WTC11 (cell line): ENCODE measurements around the gene SVEP1. TPM values are rescaled to one million over a fixed set of nuclear protein-coding genes. Genes with fewer than 3 reads are reported as not detected.

Experiments
- ATAC-seq: fragments of 200-7000 bp; cut with Tn5 transposase; 2 replicates; pipeline ENCODE4 v1.10.0; 2021; ENCODE audit warnings: mild to moderate bottlenecking, moderate library complexity
- CTCF ChIA-PET: fragments of 300-600 bp; sonication (Branson Sonifier 250); formaldehyde crosslinking; loops from one replicate; lab custom pipeline; 2021; ENCODE audit warnings: antibody characterized with exemption; lab: Charles Lee
- POLR2A ChIA-PET: fragments of 350-600 bp; sonication (Branson Sonifier 250); formaldehyde crosslinking; loops from one replicate; lab custom pipeline; 2021; ENCODE audit warnings: antibody characterized with exemption; lab: Charles Lee
- DNase-seq: peaks from one replicate; pipeline ENCODE4 v3.0.0; 2021; ENCODE audit warnings: low spot score
- H3K27ac Mint-ChIP-seq: 2 replicates; pipeline ENCODE4 v1.8.0; 2021; ENCODE audit warnings: mixed read lengths
- H3K27me3 Mint-ChIP-seq: 2 replicates; pipeline ENCODE4 v1.8.0; 2021; ENCODE audit warnings: low read depth, mild to moderate bottlenecking, moderate library complexity, mixed read lengths
- H3K36me3 Mint-ChIP-seq: 2 replicates; pipeline ENCODE4 v1.8.0; 2021; ENCODE audit warnings: mixed read lengths
- H3K4me1 Mint-ChIP-seq: 2 replicates; pipeline ENCODE4 v1.8.0; 2022; ENCODE audit warnings: mixed read lengths
- H3K4me3 Mint-ChIP-seq: 2 replicates; pipeline ENCODE4 v1.8.0; 2021; ENCODE audit warnings: mild to moderate bottlenecking, moderate library complexity, mixed read lengths
- H3K9me3 Mint-ChIP-seq: 2 replicates; pipeline ENCODE4 v1.8.0; 2021; ENCODE audit warnings: mixed read lengths
- CBFB ChIP-seq: sonication (generic); formaldehyde crosslinking; IDR thresholded peaks from 2 replicates; pipeline ENCODE4 v1.8.1; 2022; ENCODE audit warnings: mild to moderate bottlenecking, low read depth, missing genetic modification reagents
- ESRRA ChIP-seq: sonication (generic); formaldehyde crosslinking; IDR thresholded peaks from 2 replicates; pipeline ENCODE4 v1.8.1; 2022; ENCODE audit warnings: mild to moderate bottlenecking, missing genetic modification reagents, borderline replicate concordance
- FOXK1 ChIP-seq: sonication (generic); formaldehyde crosslinking; IDR thresholded peaks from 2 replicates; pipeline ENCODE4 v1.8.0; 2022; ENCODE audit warnings: mild to moderate bottlenecking, moderate library complexity, missing genetic modification reagents
- GTF2I ChIP-seq: fragments of 250-450 bp; sonication (Bioruptor Pico); conservative IDR thresholded peaks from 2 replicates; pipeline ENCODE4 v1.4.0; 2021; ENCODE audit warnings: mild to moderate bottlenecking
- IRF1 ChIP-seq: sonication (generic); formaldehyde crosslinking; IDR thresholded peaks from 2 replicates; pipeline ENCODE4 v1.8.0; 2023; ENCODE audit warnings: missing genetic modification reagents
- IRF2 ChIP-seq: sonication (generic); formaldehyde crosslinking; IDR thresholded peaks from 2 replicates; pipeline ENCODE4 v1.8.0; 2022; ENCODE audit warnings: low read depth, missing genetic modification reagents, borderline replicate concordance
- MAX ChIP-seq: sonication (generic); formaldehyde crosslinking; IDR thresholded peaks from 2 replicates; pipeline ENCODE4 v1.8.0; 2022; ENCODE audit warnings: mild to moderate bottlenecking, missing genetic modification reagents
- NFATC4 ChIP-seq: fragments of 250-450 bp; sonication (Bioruptor Pico); IDR thresholded peaks from 2 replicates; pipeline ENCODE4 v1.9.0; 2021; ENCODE audit warnings: mild to moderate bottlenecking
- PRRX2 ChIP-seq: fragments of 250-450 bp; sonication (Bioruptor Pico); IDR thresholded peaks from 2 replicates; pipeline ENCODE4 v1.8.0; 2021; ENCODE audit warnings: mild to moderate bottlenecking
- TP53 ChIP-seq: sonication (generic); formaldehyde crosslinking; IDR thresholded peaks from 2 replicates; pipeline ENCODE4 v1.8.1; 2023; ENCODE audit warnings: mild to moderate bottlenecking, missing genetic modification reagents
- ZMAT4 ChIP-seq: fragments of 250-450 bp; sonication (Bioruptor Pico); IDR thresholded peaks from 2 replicates; pipeline ENCODE4 v1.9.0; 2021; ENCODE audit warnings: mild to moderate bottlenecking
- ZNF317 ChIP-seq: sonication (generic); formaldehyde crosslinking; IDR thresholded peaks from 2 replicates; pipeline ENCODE4 v1.8.1; 2023; ENCODE audit warnings: low read depth, mild to moderate bottlenecking, moderate library complexity, missing genetic modification reagents, borderline replicate concordance
- total RNA-seq: library from RNA; stranded (reverse); gene quantifications from 3 replicates; pipeline ENCODE4 v1.2.3, GENCODE V29; 2021
- TF ChIP-seq, protein P1 (sequence below): fragments of 250-450 bp; sonication (Bioruptor Pico); IDR thresholded peaks from 2 replicates; pipeline ENCODE4 v1.9.0; 2021; ENCODE audit warnings: mild to moderate bottlenecking, borderline replicate concordance
- TF ChIP-seq, protein P2 (sequence below): sonication (generic); formaldehyde crosslinking; conservative IDR thresholded peaks from 2 replicates; pipeline ENCODE4 v1.8.1; 2023; ENCODE audit warnings: mild to moderate bottlenecking, low read depth, missing genetic modification reagents, moderate library complexity
- TF ChIP-seq, protein P3 (sequence below): sonication (generic); formaldehyde crosslinking; IDR thresholded peaks from 2 replicates; pipeline ENCODE4 v1.8.0; 2022; ENCODE audit warnings: missing genetic modification reagents

Gene SVEP1
- total RNA-seq, 1 experiment from 2014 or later = 0.74 TPM

GRCh38 chr9:110443146-110443865 lies 136.2 kb downstream of the SVEP1 start:
- POLR2A ChIA-PET = no interaction called here
- TF ChIP-seq IRF2 (CRISPR knock-in tag) = no peak
- TF ChIP-seq, protein P1, sequence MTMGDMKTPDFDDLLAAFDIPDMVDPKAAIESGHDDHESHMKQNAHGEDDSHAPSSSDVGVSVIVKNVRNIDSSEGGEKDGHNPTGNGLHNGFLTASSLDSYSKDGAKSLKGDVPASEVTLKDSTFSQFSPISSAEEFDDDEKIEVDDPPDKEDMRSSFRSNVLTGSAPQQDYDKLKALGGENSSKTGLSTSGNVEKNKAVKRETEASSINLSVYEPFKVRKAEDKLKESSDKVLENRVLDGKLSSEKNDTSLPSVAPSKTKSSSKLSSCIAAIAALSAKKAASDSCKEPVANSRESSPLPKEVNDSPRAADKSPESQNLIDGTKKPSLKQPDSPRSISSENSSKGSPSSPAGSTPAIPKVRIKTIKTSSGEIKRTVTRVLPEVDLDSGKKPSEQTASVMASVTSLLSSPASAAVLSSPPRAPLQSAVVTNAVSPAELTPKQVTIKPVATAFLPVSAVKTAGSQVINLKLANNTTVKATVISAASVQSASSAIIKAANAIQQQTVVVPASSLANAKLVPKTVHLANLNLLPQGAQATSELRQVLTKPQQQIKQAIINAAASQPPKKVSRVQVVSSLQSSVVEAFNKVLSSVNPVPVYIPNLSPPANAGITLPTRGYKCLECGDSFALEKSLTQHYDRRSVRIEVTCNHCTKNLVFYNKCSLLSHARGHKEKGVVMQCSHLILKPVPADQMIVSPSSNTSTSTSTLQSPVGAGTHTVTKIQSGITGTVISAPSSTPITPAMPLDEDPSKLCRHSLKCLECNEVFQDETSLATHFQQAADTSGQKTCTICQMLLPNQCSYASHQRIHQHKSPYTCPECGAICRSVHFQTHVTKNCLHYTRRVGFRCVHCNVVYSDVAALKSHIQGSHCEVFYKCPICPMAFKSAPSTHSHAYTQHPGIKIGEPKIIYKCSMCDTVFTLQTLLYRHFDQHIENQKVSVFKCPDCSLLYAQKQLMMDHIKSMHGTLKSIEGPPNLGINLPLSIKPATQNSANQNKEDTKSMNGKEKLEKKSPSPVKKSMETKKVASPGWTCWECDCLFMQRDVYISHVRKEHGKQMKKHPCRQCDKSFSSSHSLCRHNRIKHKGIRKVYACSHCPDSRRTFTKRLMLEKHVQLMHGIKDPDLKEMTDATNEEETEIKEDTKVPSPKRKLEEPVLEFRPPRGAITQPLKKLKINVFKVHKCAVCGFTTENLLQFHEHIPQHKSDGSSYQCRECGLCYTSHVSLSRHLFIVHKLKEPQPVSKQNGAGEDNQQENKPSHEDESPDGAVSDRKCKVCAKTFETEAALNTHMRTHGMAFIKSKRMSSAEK (CRISPR knock-in tag) = no peak
- no peak for TF ChIP-seq PRRX2 (CRISPR knock-in tag)
- no peak for TF ChIP-seq TP53 (CRISPR knock-in tag)
- TF ChIP-seq IRF1 (CRISPR knock-in tag) = no peak
- TF ChIP-seq, protein P2, sequence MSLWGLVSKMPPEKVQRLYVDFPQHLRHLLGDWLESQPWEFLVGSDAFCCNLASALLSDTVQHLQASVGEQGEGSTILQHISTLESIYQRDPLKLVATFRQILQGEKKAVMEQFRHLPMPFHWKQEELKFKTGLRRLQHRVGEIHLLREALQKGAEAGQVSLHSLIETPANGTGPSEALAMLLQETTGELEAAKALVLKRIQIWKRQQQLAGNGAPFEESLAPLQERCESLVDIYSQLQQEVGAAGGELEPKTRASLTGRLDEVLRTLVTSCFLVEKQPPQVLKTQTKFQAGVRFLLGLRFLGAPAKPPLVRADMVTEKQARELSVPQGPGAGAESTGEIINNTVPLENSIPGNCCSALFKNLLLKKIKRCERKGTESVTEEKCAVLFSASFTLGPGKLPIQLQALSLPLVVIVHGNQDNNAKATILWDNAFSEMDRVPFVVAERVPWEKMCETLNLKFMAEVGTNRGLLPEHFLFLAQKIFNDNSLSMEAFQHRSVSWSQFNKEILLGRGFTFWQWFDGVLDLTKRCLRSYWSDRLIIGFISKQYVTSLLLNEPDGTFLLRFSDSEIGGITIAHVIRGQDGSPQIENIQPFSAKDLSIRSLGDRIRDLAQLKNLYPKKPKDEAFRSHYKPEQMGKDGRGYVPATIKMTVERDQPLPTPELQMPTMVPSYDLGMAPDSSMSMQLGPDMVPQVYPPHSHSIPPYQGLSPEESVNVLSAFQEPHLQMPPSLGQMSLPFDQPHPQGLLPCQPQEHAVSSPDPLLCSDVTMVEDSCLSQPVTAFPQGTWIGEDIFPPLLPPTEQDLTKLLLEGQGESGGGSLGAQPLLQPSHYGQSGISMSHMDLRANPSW (CRISPR knock-in tag) = no peak
- TF ChIP-seq, protein P3, sequence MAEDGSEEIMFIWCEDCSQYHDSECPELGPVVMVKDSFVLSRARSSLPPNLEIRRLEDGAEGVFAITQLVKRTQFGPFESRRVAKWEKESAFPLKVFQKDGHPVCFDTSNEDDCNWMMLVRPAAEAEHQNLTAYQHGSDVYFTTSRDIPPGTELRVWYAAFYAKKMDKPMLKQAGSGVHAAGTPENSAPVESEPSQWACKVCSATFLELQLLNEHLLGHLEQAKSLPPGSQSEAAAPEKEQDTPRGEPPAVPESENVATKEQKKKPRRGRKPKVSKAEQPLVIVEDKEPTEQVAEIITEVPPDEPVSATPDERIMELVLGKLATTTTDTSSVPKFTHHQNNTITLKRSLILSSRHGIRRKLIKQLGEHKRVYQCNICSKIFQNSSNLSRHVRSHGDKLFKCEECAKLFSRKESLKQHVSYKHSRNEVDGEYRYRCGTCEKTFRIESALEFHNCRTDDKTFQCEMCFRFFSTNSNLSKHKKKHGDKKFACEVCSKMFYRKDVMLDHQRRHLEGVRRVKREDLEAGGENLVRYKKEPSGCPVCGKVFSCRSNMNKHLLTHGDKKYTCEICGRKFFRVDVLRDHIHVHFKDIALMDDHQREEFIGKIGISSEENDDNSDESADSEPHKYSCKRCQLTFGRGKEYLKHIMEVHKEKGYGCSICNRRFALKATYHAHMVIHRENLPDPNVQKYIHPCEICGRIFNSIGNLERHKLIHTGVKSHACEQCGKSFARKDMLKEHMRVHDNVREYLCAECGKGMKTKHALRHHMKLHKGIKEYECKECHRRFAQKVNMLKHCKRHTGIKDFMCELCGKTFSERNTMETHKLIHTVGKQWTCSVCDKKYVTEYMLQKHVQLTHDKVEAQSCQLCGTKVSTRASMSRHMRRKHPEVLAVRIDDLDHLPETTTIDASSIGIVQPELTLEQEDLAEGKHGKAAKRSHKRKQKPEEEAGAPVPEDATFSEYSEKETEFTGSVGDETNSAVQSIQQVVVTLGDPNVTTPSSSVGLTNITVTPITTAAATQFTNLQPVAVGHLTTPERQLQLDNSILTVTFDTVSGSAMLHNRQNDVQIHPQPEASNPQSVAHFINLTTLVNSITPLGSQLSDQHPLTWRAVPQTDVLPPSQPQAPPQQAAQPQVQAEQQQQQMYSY = no peak
- no peak for TF ChIP-seq CBFB
- no peak for TF ChIP-seq ZMAT4 (CRISPR knock-in tag)
- TF ChIP-seq MAX = no peak
- no peak for TF ChIP-seq NFATC4
- no peak for TF ChIP-seq FOXK1 (CRISPR knock-in tag)
- no peak for TF ChIP-seq ZNF317 (CRISPR knock-in tag)
- no peak for TF ChIP-seq GTF2I (CRISPR knock-in tag)
- TF ChIP-seq ESRRA (CRISPR knock-in tag) = no peak
- TF ChIP-seq, all 79 proteins: peak for 0
- Mint-ChIP-seq H3K27me3 (no peaks in the 10 kb centered on the region; the same call in 1 of the 2 replicates), H3K4me1 (no peaks in the 10 kb centered on the region), H3K36me3 (peaks cover 9% of the 10 kb centered on the region), H3K9me3 (peaks cover 21% of the 10 kb centered on the region), H3K27ac (no peak overlapping the region), H3K4me3 (no peak overlapping the region)
- DNase-seq (no peak), ATAC-seq (no peak)
- CTCF ChIA-PET = no interaction called here
